GM23338 (cell line): ENCODE measurements around the gene BTBD19. TPM values are rescaled to one million over a fixed set of nuclear protein-coding genes. Genes with fewer than 3 reads are reported as not detected.

Experiments used
- ATAC-seq: fragments of 200-7000 bp; cut with Tn5 transposase; 3 replicates; pipeline ENCODE4 v1.9.1; 2020
- DNase-seq: peaks from one replicate; pipeline ENCODE4 v3.0.0-alpha.2; 2015; ENCODE audit warnings: low spot score
- H2AFZ ChIP-seq: fragments of 200-600 bp; sonication (generic); 2 replicates; pipeline ENCODE4 v1.8.0; 2016; ENCODE audit warnings: antibody characterized with exemption, mild to moderate bottlenecking, moderate library complexity
- H3F3A ChIP-seq: fragments of 200-600 bp; sonication (generic); replicated peaks from 2 replicates; pipeline ENCODE4 v1.8.0; 2017; ENCODE audit warnings: antibody characterized with exemption, mixed run types, low read depth
- H3K27ac ChIP-seq: fragments of 200-600 bp; sonication (generic); 2 replicates; pipeline ENCODE4 v1.6.1; 2016; ENCODE audit warnings: low read depth
- H3K27me3 ChIP-seq: fragments of 200-600 bp; sonication (generic); 2 replicates; pipeline ENCODE4 v1.8.0; 2016; ENCODE audit warnings: mild to moderate bottlenecking, mixed run types, moderate library complexity; ENCODE audit not compliant: insufficient read depth
- H3K36me3 ChIP-seq: fragments of 200-600 bp; sonication (generic); 2 replicates; pipeline ENCODE4 v1.8.0; 2016; ENCODE audit warnings: mild to moderate bottlenecking; ENCODE audit not compliant: insufficient read depth
- H3K4me1 ChIP-seq: fragments of 200-600 bp; sonication (generic); 2 replicates; pipeline ENCODE4 v1.8.0; 2016; ENCODE audit warnings: mild to moderate bottlenecking, moderate library complexity; ENCODE audit not compliant: insufficient read depth
- H3K4me2 ChIP-seq: fragments of 200-600 bp; sonication (generic); 2 replicates; pipeline ENCODE4 v1.7.1; 2017; ENCODE audit warnings: mixed run types
- H3K4me3 ChIP-seq: fragments of 200-600 bp; sonication (generic); 2 replicates; pipeline ENCODE4 v1.6.1; 2016; ENCODE audit warnings: mixed run types
- H3K79me2 ChIP-seq: fragments of 200-600 bp; sonication (generic); replicated peaks from 2 replicates; pipeline ENCODE4 v1.8.0; 2017; ENCODE audit warnings: mild to moderate bottlenecking; ENCODE audit not compliant: insufficient read depth
- H3K9me2 ChIP-seq: fragments of 200-600 bp; sonication (generic); 2 replicates; pipeline ENCODE4 v1.8.0; 2017; ENCODE audit not compliant: insufficient read depth
- H4K20me1 ChIP-seq: fragments of 200-600 bp; sonication (generic); replicated peaks from 2 replicates; pipeline ENCODE4 v1.8.0; 2017; ENCODE audit warnings: mild to moderate bottlenecking; ENCODE audit not compliant: insufficient read depth
- H3K27ac Mint-ChIP-seq: 2 replicates; pipeline ENCODE4 v1.8.0; 2020; ENCODE audit warnings: inconsistent platforms, mild to moderate bottlenecking, moderate library complexity, mixed read lengths
- H3K27me3 Mint-ChIP-seq: 3 replicates; pipeline ENCODE4 v1.8.0; 2022; ENCODE audit warnings: low read depth, mild to moderate bottlenecking, moderate library complexity, mixed read lengths, inconsistent platforms; ENCODE audit not compliant: insufficient read depth, poor library complexity
- H3K36me3 Mint-ChIP-seq: 3 replicates; pipeline ENCODE4 v1.8.0; 2021; ENCODE audit warnings: low read depth, mild to moderate bottlenecking, inconsistent platforms, moderate library complexity, mixed read lengths
- H3K4me1 Mint-ChIP-seq: 3 replicates; pipeline ENCODE4 v1.8.0; 2020; ENCODE audit warnings: mild to moderate bottlenecking, inconsistent platforms, mixed read lengths
- H3K4me3 Mint-ChIP-seq: 3 replicates; pipeline ENCODE4 v1.8.0; 2021; ENCODE audit warnings: moderate library complexity, mild to moderate bottlenecking, inconsistent platforms, mixed read lengths
- H3K9me3 Mint-ChIP-seq: 3 replicates; pipeline ENCODE4 v1.8.0; 2020; ENCODE audit warnings: moderate library complexity, mild to moderate bottlenecking, inconsistent platforms, mixed read lengths
- CTCF ChIP-seq, 2 experiments: fragments of 200-600 bp in 1 of 2; sonication (generic) in 1 of 2; conservative IDR thresholded peaks; 2 replicates each; pipeline versions ENCODE4 v1.5.1 to v1.6.1; 2016 to 2017; ENCODE audit warnings: antibody characterized with exemption in 2 of 2, low read depth in 2 of 2, mild to moderate bottlenecking in 2 of 2, moderate library complexity in 1 of 2
- ETS1 ChIP-seq: IDR thresholded peaks from 2 replicates; pipeline ENCODE4 v1.6.1; 2016; ENCODE audit warnings: antibody characterized with exemption
- EZH2phosphoT487 ChIP-seq: fragments of 200-600 bp; sonication (generic); IDR thresholded peaks from one replicate; pipeline ENCODE4 v1.8.1; 2018; ENCODE audit warnings: antibody characterized with exemption; ENCODE audit not compliant: unreplicated experiment
- NANOG ChIP-seq: IDR thresholded peaks from 2 replicates; pipeline ENCODE4 v1.6.1; 2016; ENCODE audit warnings: antibody characterized with exemption, borderline replicate concordance
- REST ChIP-seq: IDR thresholded peaks from one replicate; pipeline ENCODE4 v1.6.1; 2018; ENCODE audit warnings: antibody characterized with exemption; ENCODE audit not compliant: unreplicated experiment
- STAT1 ChIP-seq: IDR thresholded peaks from one replicate; pipeline ENCODE4 v1.6.1; 2016; ENCODE audit warnings: antibody characterized with exemption; ENCODE audit not compliant: unreplicated experiment
- ZNF462 ChIP-seq: fragments of 250-450 bp; sonication (Bioruptor Pico); IDR thresholded peaks from 2 replicates; pipeline ENCODE4 v1.5.0; 2020; ENCODE audit warnings: mild to moderate bottlenecking, moderate library complexity
- polyA plus RNA-seq: library from polyadenylated mRNA; unstranded; fragments of >200 nt; fragmentation: Nextera tagmentation; extraction: Ambion mirVana; gene quantifications from 2 replicates; pipeline ENCODE4 v1.2.1, GENCODE V29; 2016
- total RNA-seq: library from RNA; depleted of rRNA; stranded (reverse); fragments of >200 nt; shearing (Covaris generic); gene quantifications from 2 replicates; pipeline ENCODE4 v1.2.3, GENCODE V29; 2014

Gene BTBD19
- total and polyA plus RNA-seq, 2 experiments from 2014 or later: 0.37 to 0.66 TPM

GRCh38 chr1:44846985-44847384 lies 38.7 kb downstream of the BTBD19 start (continued):
- TF ChIP-seq CTCF (conservative IDR thresholded peaks at IDR 0.05; ENCODE audit: low read depth in 2 of 2) (no peak), REST (no peak), EZH2phosphoT487 (no peak), STAT1 (no peak), NANOG (no peak)

- Histone ChIP-seq H3K27me3 (no peaks in the 10 kb centered on the region), H4K20me1 (no peaks in the 10 kb centered on the region), H3K27ac (no peak overlapping the region), H2AFZ (no peak overlapping the region), H3F3A (no peaks in the 10 kb centered on the region), H3K36me3 (no peaks in the 10 kb centered on the region), H3K79me2 (no peaks in the 10 kb centered on the region), H3K4me2 (no peak overlapping the region), H3K9me2 (no peaks in the 10 kb centered on the region), H3K4me1 (0 out of 2 replicates have a peak, but pooled peaks cover 7% of the 10 kb centered on the region), H3K4me3 (no peak overlapping the region)
- Mint-ChIP-seq H3K4me1 (no peaks in the 10 kb centered on the region; the same call in 2 of the 3 replicates), H3K36me3 (0 out of 3 replicates have a peak, but pooled peaks cover 3% of the 10 kb centered on the region), H3K27me3 (peaks cover 8% of the 10 kb centered on the region), H3K4me3 (no peak overlapping the region), H3K9me3 (0 out of 3 replicates have a peak, but pooled peaks cover 4% of the 10 kb centered on the region), H3K27ac (no peak overlapping the region)
- ATAC-seq (no peak), DNase-seq (no peak)
- no peak for TF ChIP-seq ETS1
- no peak for TF ChIP-seq STAT1
- no peak for TF ChIP-seq ZNF462
- TF ChIP-seq CTCF (conservative IDR thresholded peaks at IDR 0.05; ENCODE audit: low read depth in 2 of 2): no peak
Measured at GRCh38 chr1:44847845-44848244, 39.5 kb downstream of the BTBD19 start.
